GM12878 (cell line): ENCODE data around the gene CDYL. TPM values are rescaled to one million over a fixed set of nuclear protein-coding genes. Genes with fewer than 3 reads are reported as not detected.

Experiments used
- ATAC-seq: fragments of 200-7000 bp; cut with Tn5 transposase; 3 replicates; pipeline ENCODE4 v1.9.1; 2020; ENCODE audit warnings: mild to moderate bottlenecking, moderate library complexity
- BruUV-seq: library from RNA; stranded (reverse); fragments of 400-500 nt; replicated peaks from 2 replicates; lab custom pipeline; 2021; lab: Mats Ljungman, UMichigan
- CTCF ChIA-PET: fragments of 300-600 bp; sonication (Branson Sonifier 250); formaldehyde crosslinking; extraction: SDS; loops from one replicate; lab custom pipeline; 2021; ENCODE audit warnings: inconsistent platforms; lab: Yijun Ruan, JAX
- POLR2A ChIA-PET: fragments of 350-600 bp; formaldehyde crosslinking; extraction: SDS; loops from one replicate; lab custom pipeline; 2021; ENCODE audit warnings: inconsistent platforms; lab: Charles Lee
- RAD21 ChIA-PET: fragments of 300-600 bp; sonication (Branson Sonifier 250); formaldehyde crosslinking; loops from one replicate; lab custom pipeline; 2023; ENCODE audit warnings: antibody characterized with exemption; ENCODE audit not compliant: unreplicated experiment; lab: Charles Lee
- SMC1A ChIA-PET: fragments of 300-600 bp; sonication (Branson Sonifier 250); formaldehyde crosslinking; loops from one replicate; lab custom pipeline; 2023; ENCODE audit not compliant: unreplicated experiment, uncharacterized antibody; lab: Charles Lee
- DNase-seq: peaks from one replicate; pipeline ENCODE4 v3.0.0-alpha.2; 2011; ENCODE audit warnings: low read depth, low spot score
- FAIRE-seq: peaks from 3 replicates; lab custom pipeline; 2011; peaks lifted over from hg19 to GRCh38; lab: Jason Lieb, UNC
- H2AFZ ChIP-seq: 2 replicates; pipeline ENCODE4 v1.6.0; 2011; ENCODE audit warnings: low read depth, low read length, control low read depth; ENCODE audit not compliant: control insufficient read depth
- H3K27ac ChIP-seq: 2 replicates; pipeline ENCODE4 v1.5.1; 2011; ENCODE audit warnings: control low read depth; ENCODE audit not compliant: control insufficient read depth, insufficient read depth
- H3K27me3 ChIP-seq, 2 experiments: replicated peaks in 1 of 2; 2 replicates each; pipeline versions ENCODE4 v1.6.0 to v1.6.1; 2011; ENCODE audit warnings: low read length in 1 of 2; ENCODE audit not compliant: control insufficient read depth in 2 of 2, insufficient read depth in 2 of 2
- H3K36me3 ChIP-seq, 2 experiments: 2 replicates each; pipeline ENCODE4 v1.5.1; 2011; ENCODE audit warnings: low read length in 1 of 2; ENCODE audit not compliant: control insufficient read depth in 2 of 2, insufficient read depth in 2 of 2
- H3K4me1 ChIP-seq: 2 replicates; pipeline ENCODE4 v1.6.1; 2011; ENCODE audit warnings: mild to moderate bottlenecking, low read length, moderate library complexity, mixed read lengths; ENCODE audit not compliant: control insufficient read depth, insufficient read depth
- H3K4me2 ChIP-seq: 2 replicates; pipeline ENCODE4 v1.6.0; 2011; ENCODE audit warnings: control low read depth; ENCODE audit not compliant: control insufficient read depth, insufficient read depth
- H3K4me3 ChIP-seq: fragments of 200-600 bp; sonication (generic); 2 replicates; pipeline ENCODE4 v1.5.1; 2016
- H3K79me2 ChIP-seq: 2 replicates; pipeline ENCODE4 v1.6.0; 2011; ENCODE audit warnings: low read length; ENCODE audit not compliant: control insufficient read depth, insufficient read depth
- H3K9ac ChIP-seq: 2 replicates; pipeline ENCODE4 v1.8.0; 2011; ENCODE audit warnings: low read length, control low read depth, mixed read lengths; ENCODE audit not compliant: control insufficient read depth, insufficient read depth
- H3K9me3 ChIP-seq: replicated peaks from 3 replicates; pipeline ENCODE4 v1.5.1; 2011; ENCODE audit warnings: mild to moderate bottlenecking, low read length; ENCODE audit not compliant: control insufficient read depth, insufficient read depth
- H4K20me1 ChIP-seq: 2 replicates; pipeline ENCODE4 v1.6.0; 2011; ENCODE audit not compliant: control insufficient read depth, insufficient read depth
- BCL11A ChIP-seq: IDR thresholded peaks from 2 replicates; pipeline ENCODE4 v1.6.1; 2011; ENCODE audit warnings: low read depth, low read length
- CHD2 ChIP-seq: IDR thresholded peaks from 2 replicates; pipeline ENCODE4 v1.6.1; 2011; ENCODE audit warnings: low read depth, low read length, improper control_type of control experiment, borderline replicate concordance
- CREB1 ChIP-seq: IDR thresholded peaks from 2 replicates; pipeline ENCODE4 v1.6.1; 2012; ENCODE audit warnings: low read depth, mild to moderate bottlenecking, inconsistent platforms
- CREM ChIP-seq: IDR thresholded peaks from 2 replicates; pipeline ENCODE4 v1.6.1; 2014; ENCODE audit warnings: antibody characterized with exemption, low read depth
- EZH2 ChIP-seq: IDR thresholded peaks from 2 replicates; pipeline ENCODE4 v1.6.1; 2012; ENCODE audit warnings: low read depth, mild to moderate bottlenecking, control low read depth, inconsistent platforms, low read length, borderline replicate concordance; ENCODE audit not compliant: control insufficient read depth
- HCFC1 ChIP-seq: fragments of 150-350 bp; IDR thresholded peaks from 2 replicates; pipeline ENCODE4 v1.6.1; 2014; ENCODE audit warnings: low read length
- KDM1A ChIP-seq: fragments of 200-600 bp; sonication (generic); IDR thresholded peaks from 2 replicates; pipeline ENCODE4 v1.6.1; 2016; ENCODE audit warnings: borderline replicate concordance
- NR2C2 ChIP-seq: IDR thresholded peaks from 2 replicates; pipeline ENCODE4 v1.6.1; 2011; ENCODE audit warnings: borderline replicate concordance, low read depth; ENCODE audit not compliant: control insufficient read depth, insufficient read length
- PML ChIP-seq: IDR thresholded peaks from 2 replicates; pipeline ENCODE4 v1.6.1; 2012; ENCODE audit warnings: low read length, inconsistent platforms
- SIN3A ChIP-seq: IDR thresholded peaks from 2 replicates; pipeline ENCODE4 v1.6.1; 2012; ENCODE audit warnings: low read depth, low read length, improper control_type of control experiment
- SPI1 ChIP-seq: IDR thresholded peaks from 2 replicates; pipeline ENCODE4 v1.6.1; 2011; ENCODE audit warnings: low read depth, mild to moderate bottlenecking, low read length, moderate library complexity, borderline replicate concordance; ENCODE audit not compliant: insufficient read depth
- SREBF1 ChIP-seq: IDR thresholded peaks from 2 replicates; pipeline ENCODE4 v1.6.1; 2012; ENCODE audit warnings: mild to moderate bottlenecking, low read length
- SUPT20H ChIP-seq: IDR thresholded peaks from 2 replicates; pipeline ENCODE4 v1.6.1; 2011; ENCODE audit warnings: low read depth, mild to moderate bottlenecking, low read length, moderate library complexity, borderline replicate concordance; ENCODE audit not compliant: control insufficient read depth
- WGBS: methylation state at CpG from one replicate; pipeline ENCODE4 v1.1.6; 2016; ENCODE audit warnings: low lambda C conversion rate; ENCODE audit not compliant: insufficient replicate concordance, insufficient coverage; ENCODE audit errors: missing lambda C conversion rate; 5-methylcytosine and 5-hydroxymethylcytosine counted together
- in situ Hi-C: fragments of 300-500 bp; cut with MboI; formaldehyde crosslinking; loops from 9 replicates; pipeline ENCODE4 v1.14.3; 2018; ENCODE audit warnings: mixed read lengths
- intact Hi-C: fragments of 100-400 bp; cut with micrococcal nuclease; formaldehyde crosslinking; loops from one replicate; pipeline ENCODE4 v1.14.2; 2022; ENCODE audit not compliant: unreplicated experiment
- polyA plus RNA-seq, 11 experiments: library from polyadenylated mRNA; depleted of rRNA in 4 of 11; unstranded in 6 of 11; stranded (reverse) in 5 of 11; fragments of >200 nt; fragmentation: Nextera tagmentation in 4 of 11; fragmentation: Illumina TruSeq in 1 of 11; extraction: Ambion mirVana in 4 of 11; extraction: Trizol in 1 of 11; gene quantifications; 1 replicate in 1 of 11; 2 replicates in 10 of 11; pipeline versions ENCODE4 v1.2.1 to v1.2.3, GENCODE V29; 2011 to 2016; ENCODE audit warnings: inconsistent platforms in 2 of 11, missing spikeins in 2 of 11, low read depth in 1 of 11
- total RNA-seq, 4 experiments: library from RNA; depleted of rRNA in 3 of 4; stranded (reverse); fragments of >200 nt in 3 of 4; fragmentation: Illumina TruSeq in 1 of 4; extraction: Trizol in 1 of 4; gene quantifications; 2 replicates each; pipeline versions ENCODE4 v1.2.1 to v1.2.3, GENCODE V29; 2013 to 2021
- TF ChIP-seq, protein P1 (sequence below): fragments of 450-650 bp; IDR thresholded peaks from 2 replicates; pipeline ENCODE4 v1.6.1; 2017; ENCODE audit warnings: mild to moderate bottlenecking, low read depth, inconsistent platforms; ENCODE audit not compliant: poor library complexity, severe bottlenecking
- TF ChIP-seq, protein P2 (sequence below): IDR thresholded peaks from 2 replicates; pipeline ENCODE4 v1.6.1; 2011; ENCODE audit warnings: low read depth, mild to moderate bottlenecking, low read length, moderate library complexity, borderline replicate concordance; ENCODE audit errors: extremely low read depth
- TF ChIP-seq, protein P3 (sequence below): fragments of 150-350 bp; IDR thresholded peaks from 2 replicates; pipeline ENCODE4 v1.6.1; 2016; ENCODE audit warnings: low read depth, low read length
- TF ChIP-seq, protein P4 (sequence below): fragments of 450-650 bp; IDR thresholded peaks from 2 replicates; pipeline ENCODE4 v1.6.1; 2016; ENCODE audit warnings: mild to moderate bottlenecking

CDYL gene
- total and polyA plus RNA-seq, 10 of the 15 experiments (the other 5 are each of a cell fraction or from before 2014, with no cell fraction given), result 9.3 to 61.2 (median 28.5) TPM

DNA sequence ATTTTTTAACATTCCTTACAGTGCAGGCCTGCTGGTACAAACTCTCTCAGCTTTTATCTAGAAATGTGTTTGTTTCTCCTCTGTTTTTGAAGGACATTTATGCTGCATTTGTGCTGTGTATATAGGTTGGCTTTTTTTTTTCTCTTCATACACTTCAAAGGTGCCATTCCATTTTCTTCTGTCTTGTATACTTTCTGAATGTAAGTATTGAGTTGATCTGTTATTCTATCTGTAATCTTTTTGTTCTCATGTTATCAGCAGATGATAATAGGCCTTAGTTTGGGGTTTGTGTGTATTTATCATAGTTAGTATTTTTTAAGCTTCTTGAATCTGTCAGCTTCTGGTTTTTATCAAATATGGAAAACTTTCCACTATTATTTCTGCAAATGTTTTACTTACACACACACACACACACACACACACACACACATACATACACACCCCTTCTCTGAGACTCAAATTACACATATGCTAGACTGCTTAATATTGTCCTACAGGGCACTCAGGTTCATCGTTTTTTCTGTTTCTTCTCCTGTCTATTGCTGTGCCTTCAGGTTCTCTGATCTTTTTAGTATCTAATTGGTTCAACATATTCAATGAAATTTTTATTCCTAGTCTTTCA lies 153.0 kb downstream of the CDYL start:
- no peak for ATAC-seq
- RAD21 ChIA-PET, result interaction anchor here (0.6 kb wide), 1 partner anchor 125 kb away, joined by 4 read pairs; no protein-coding TSS in a partner anchor
- WGBS, result 93% methylated on average over 1 of the region's 1 CpG
- intact Hi-C loops, result no loop called here
- TF ChIP-seq CREM (no peak), SIN3A (no peak), KDM1A (no peak), CREB1 (no peak), HCFC1 (no peak), CHD2 (no peak), SUPT20H (no peak), PML (no peak), NR2C2 (no peak), EZH2 (no peak), BCL11A (no peak), SREBF1 (no peak), SPI1 (no peak)
- TF ChIP-seq, protein P1, sequence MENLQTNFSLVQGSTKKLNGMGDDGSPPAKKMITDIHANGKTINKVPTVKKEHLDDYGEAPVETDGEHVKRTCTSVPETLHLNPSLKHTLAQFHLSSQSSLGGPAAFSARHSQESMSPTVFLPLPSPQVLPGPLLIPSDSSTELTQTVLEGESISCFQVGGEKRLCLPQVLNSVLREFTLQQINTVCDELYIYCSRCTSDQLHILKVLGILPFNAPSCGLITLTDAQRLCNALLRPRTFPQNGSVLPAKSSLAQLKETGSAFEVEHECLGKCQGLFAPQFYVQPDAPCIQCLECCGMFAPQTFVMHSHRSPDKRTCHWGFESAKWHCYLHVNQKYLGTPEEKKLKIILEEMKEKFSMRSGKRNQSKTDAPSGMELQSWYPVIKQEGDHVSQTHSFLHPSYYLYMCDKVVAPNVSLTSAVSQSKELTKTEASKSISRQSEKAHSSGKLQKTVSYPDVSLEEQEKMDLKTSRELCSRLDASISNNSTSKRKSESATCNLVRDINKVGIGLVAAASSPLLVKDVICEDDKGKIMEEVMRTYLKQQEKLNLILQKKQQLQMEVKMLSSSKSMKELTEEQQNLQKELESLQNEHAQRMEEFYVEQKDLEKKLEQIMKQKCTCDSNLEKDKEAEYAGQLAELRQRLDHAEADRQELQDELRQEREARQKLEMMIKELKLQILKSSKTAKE, result no peak
- TF ChIP-seq, protein P2, sequence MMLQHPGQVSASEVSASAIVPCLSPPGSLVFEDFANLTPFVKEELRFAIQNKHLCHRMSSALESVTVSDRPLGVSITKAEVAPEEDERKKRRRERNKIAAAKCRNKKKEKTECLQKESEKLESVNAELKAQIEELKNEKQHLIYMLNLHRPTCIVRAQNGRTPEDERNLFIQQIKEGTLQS, result no peak
- TF ChIP-seq, protein P3, sequence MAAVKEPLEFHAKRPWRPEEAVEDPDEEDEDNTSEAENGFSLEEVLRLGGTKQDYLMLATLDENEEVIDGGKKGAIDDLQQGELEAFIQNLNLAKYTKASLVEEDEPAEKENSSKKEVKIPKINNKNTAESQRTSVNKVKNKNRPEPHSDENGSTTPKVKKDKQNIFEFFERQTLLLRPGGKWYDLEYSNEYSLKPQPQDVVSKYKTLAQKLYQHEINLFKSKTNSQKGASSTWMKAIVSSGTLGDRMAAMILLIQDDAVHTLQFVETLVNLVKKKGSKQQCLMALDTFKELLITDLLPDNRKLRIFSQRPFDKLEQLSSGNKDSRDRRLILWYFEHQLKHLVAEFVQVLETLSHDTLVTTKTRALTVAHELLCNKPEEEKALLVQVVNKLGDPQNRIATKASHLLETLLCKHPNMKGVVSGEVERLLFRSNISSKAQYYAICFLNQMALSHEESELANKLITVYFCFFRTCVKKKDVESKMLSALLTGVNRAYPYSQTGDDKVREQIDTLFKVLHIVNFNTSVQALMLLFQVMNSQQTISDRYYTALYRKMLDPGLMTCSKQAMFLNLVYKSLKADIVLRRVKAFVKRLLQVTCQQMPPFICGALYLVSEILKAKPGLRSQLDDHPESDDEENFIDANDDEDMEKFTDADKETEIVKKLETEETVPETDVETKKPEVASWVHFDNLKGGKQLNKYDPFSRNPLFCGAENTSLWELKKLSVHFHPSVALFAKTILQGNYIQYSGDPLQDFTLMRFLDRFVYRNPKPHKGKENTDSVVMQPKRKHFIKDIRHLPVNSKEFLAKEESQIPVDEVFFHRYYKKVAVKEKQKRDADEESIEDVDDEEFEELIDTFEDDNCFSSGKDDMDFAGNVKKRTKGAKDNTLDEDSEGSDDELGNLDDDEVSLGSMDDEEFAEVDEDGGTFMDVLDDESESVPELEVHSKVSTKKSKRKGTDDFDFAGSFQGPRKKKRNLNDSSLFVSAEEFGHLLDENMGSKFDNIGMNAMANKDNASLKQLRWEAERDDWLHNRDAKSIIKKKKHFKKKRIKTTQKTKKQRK, result no peak
- TF ChIP-seq, protein P4, sequence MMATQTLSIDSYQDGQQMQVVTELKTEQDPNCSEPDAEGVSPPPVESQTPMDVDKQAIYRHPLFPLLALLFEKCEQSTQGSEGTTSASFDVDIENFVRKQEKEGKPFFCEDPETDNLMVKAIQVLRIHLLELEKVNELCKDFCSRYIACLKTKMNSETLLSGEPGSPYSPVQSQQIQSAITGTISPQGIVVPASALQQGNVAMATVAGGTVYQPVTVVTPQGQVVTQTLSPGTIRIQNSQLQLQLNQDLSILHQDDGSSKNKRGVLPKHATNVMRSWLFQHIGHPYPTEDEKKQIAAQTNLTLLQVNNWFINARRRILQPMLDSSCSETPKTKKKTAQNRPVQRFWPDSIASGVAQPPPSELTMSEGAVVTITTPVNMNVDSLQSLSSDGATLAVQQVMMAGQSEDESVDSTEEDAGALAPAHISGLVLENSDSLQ, result no peak
- no peak for FAIRE-seq
- SMC1A ChIA-PET, result interaction anchor here (1.1 to 2.5 kb wide), 5 partner anchors 11 to 144 kb away, joined by 3 to 7 read pairs (median 6); no protein-coding TSS in a partner anchor
- no peak overlapping the region for H2AFZ ChIP-seq
- DNase-seq, result no peak
- H3K9ac ChIP-seq, result no peak overlapping the region
- H3K36me3 ChIP-seq, result peaks cover 0 to 4% of the 10 kb centered on the region in 2 experiments
- H3K27ac ChIP-seq, result no peak overlapping the region
- CTCF ChIA-PET, result interaction anchor here (1.1 kb wide), 1 partner anchor 80 kb away, joined by 4 read pairs; no protein-coding TSS in a partner anchor
- H3K4me3 ChIP-seq, result no peak overlapping the region
- H3K9me3 ChIP-seq, result no peaks in the 10 kb centered on the region; the same call in 1 of the 3 replicates
- H3K4me1 ChIP-seq, result no peaks in the 10 kb centered on the region
- peaks cover 5% of the 10 kb centered on the region for H4K20me1 ChIP-seq
- peaks cover 10% of the 10 kb centered on the region for H3K79me2 ChIP-seq
- no peak overlapping the region for H3K4me2 ChIP-seq
- POLR2A ChIA-PET, result interaction anchor here (0.7 to 1.6 kb wide), 2 partner anchors 147 to 448 kb away, joined by 4 read pairs; no protein-coding TSS in a partner anchor
- in situ Hi-C loops, result no loop called here
- H3K27me3 ChIP-seq, result no peaks in the 10 kb centered on the region
- BruUV-seq, result no TSS peak
